WTC11 (cell line): ENCODE measurements around the gene POLR3F. TPM values are rescaled to one million over a fixed set of nuclear protein-coding genes. Genes with fewer than 3 reads are reported as not detected.
"Not testable (repeated sequence)": the region's sequence is repeated elsewhere in the genome, so short reads cannot be mapped to it uniquely, and the experiment has no call there.

Experiments used
- ATAC-seq: fragments of 200-7000 bp; cut with Tn5 transposase; 2 replicates; pipeline ENCODE4 v1.10.0; 2021; ENCODE audit warnings: mild to moderate bottlenecking, moderate library complexity
- CTCF ChIA-PET: fragments of 300-600 bp; sonication (Branson Sonifier 250); formaldehyde crosslinking; loops from one replicate; lab custom pipeline; 2021; ENCODE audit warnings: antibody characterized with exemption; lab: Charles Lee
- POLR2A ChIA-PET: fragments of 350-600 bp; sonication (Branson Sonifier 250); formaldehyde crosslinking; loops from one replicate; lab custom pipeline; 2021; ENCODE audit warnings: antibody characterized with exemption; lab: Charles Lee
- DNase-seq: peaks from one replicate; pipeline ENCODE4 v3.0.0; 2021; ENCODE audit warnings: low spot score
- H3K27ac Mint-ChIP-seq: 2 replicates; pipeline ENCODE4 v1.8.0; 2021; ENCODE audit warnings: mixed read lengths
- H3K27me3 Mint-ChIP-seq: 2 replicates; pipeline ENCODE4 v1.8.0; 2021; ENCODE audit warnings: low read depth, mild to moderate bottlenecking, moderate library complexity, mixed read lengths
- H3K36me3 Mint-ChIP-seq: 2 replicates; pipeline ENCODE4 v1.8.0; 2021; ENCODE audit warnings: mixed read lengths
- H3K4me1 Mint-ChIP-seq: 2 replicates; pipeline ENCODE4 v1.8.0; 2022; ENCODE audit warnings: mixed read lengths
- H3K4me3 Mint-ChIP-seq: 2 replicates; pipeline ENCODE4 v1.8.0; 2021; ENCODE audit warnings: mild to moderate bottlenecking, moderate library complexity, mixed read lengths
- H3K9me3 Mint-ChIP-seq: 2 replicates; pipeline ENCODE4 v1.8.0; 2021; ENCODE audit warnings: mixed read lengths
- ETV6 ChIP-seq: sonication (generic); formaldehyde crosslinking; IDR thresholded peaks from 2 replicates; pipeline ENCODE4 v1.8.1; 2022; ENCODE audit warnings: mild to moderate bottlenecking, missing genetic modification reagents
- FOXK1 ChIP-seq: sonication (generic); formaldehyde crosslinking; IDR thresholded peaks from 2 replicates; pipeline ENCODE4 v1.8.0; 2022; ENCODE audit warnings: mild to moderate bottlenecking, moderate library complexity, missing genetic modification reagents
- FOXP1 ChIP-seq: sonication (generic); formaldehyde crosslinking; IDR thresholded peaks from 2 replicates; pipeline ENCODE4 v1.8.0; 2022; ENCODE audit warnings: missing genetic modification reagents, mild to moderate bottlenecking, moderate library complexity, borderline replicate concordance
- GABPB1 ChIP-seq: sonication (generic); formaldehyde crosslinking; IDR thresholded peaks from 2 replicates; pipeline ENCODE4 v1.8.1; 2023; ENCODE audit warnings: mild to moderate bottlenecking, missing genetic modification reagents
- GRHL2 ChIP-seq: fragments of 250-450 bp; sonication (Bioruptor Pico); IDR thresholded peaks from 2 replicates; pipeline ENCODE4 v1.8.0; 2022; ENCODE audit warnings: mild to moderate bottlenecking, moderate library complexity; ENCODE audit not compliant: insufficient replicate concordance, severe bottlenecking
- JAZF1 ChIP-seq: fragments of 250-450 bp; sonication (Bioruptor Pico); IDR thresholded peaks from 2 replicates; pipeline ENCODE4 v1.9.0; 2021; ENCODE audit warnings: moderate library complexity, mild to moderate bottlenecking, inconsistent platforms
- JUN ChIP-seq: sonication (generic); formaldehyde crosslinking; IDR thresholded peaks from 2 replicates; pipeline ENCODE4 v1.8.0; 2023; ENCODE audit warnings: mild to moderate bottlenecking, missing genetic modification reagents
- NFYB ChIP-seq: sonication (generic); formaldehyde crosslinking; conservative IDR thresholded peaks from 2 replicates; pipeline ENCODE4 v1.8.0; 2022; ENCODE audit warnings: low read depth, missing genetic modification reagents
- NR2C2 ChIP-seq: sonication (generic); formaldehyde crosslinking; IDR thresholded peaks from 2 replicates; pipeline ENCODE4 v1.8.0; 2022; ENCODE audit warnings: mild to moderate bottlenecking, missing genetic modification reagents
- NR3C1 ChIP-seq: sonication (generic); formaldehyde crosslinking; conservative IDR thresholded peaks from 2 replicates; pipeline ENCODE4 v1.8.1; 2023; ENCODE audit warnings: low read depth, mild to moderate bottlenecking, missing genetic modification reagents
- SP1 ChIP-seq: sonication (generic); formaldehyde crosslinking; conservative IDR thresholded peaks from 2 replicates; pipeline ENCODE4 v1.8.1; 2022; ENCODE audit warnings: missing genetic modification reagents
- TEAD4 ChIP-seq: sonication (generic); formaldehyde crosslinking; IDR thresholded peaks from 2 replicates; pipeline ENCODE4 v1.8.0; 2022; ENCODE audit warnings: mild to moderate bottlenecking, missing genetic modification reagents
- TP53 ChIP-seq: sonication (generic); formaldehyde crosslinking; IDR thresholded peaks from 2 replicates; pipeline ENCODE4 v1.8.1; 2023; ENCODE audit warnings: mild to moderate bottlenecking, missing genetic modification reagents
- ZNF121 ChIP-seq: sonication (generic); formaldehyde crosslinking; IDR thresholded peaks from 2 replicates; pipeline ENCODE4 v1.8.0; 2023; ENCODE audit warnings: missing genetic modification reagents
- ZNF219 ChIP-seq: sonication (generic); formaldehyde crosslinking; IDR thresholded peaks from 2 replicates; pipeline ENCODE4 v1.8.0; 2023; ENCODE audit warnings: missing genetic modification reagents, mild to moderate bottlenecking, borderline replicate concordance
- ZNF232 ChIP-seq: sonication (generic); formaldehyde crosslinking; IDR thresholded peaks from 2 replicates; pipeline ENCODE4 v1.8.0; 2022; ENCODE audit warnings: mild to moderate bottlenecking, missing genetic modification reagents
- ZNF396 ChIP-seq: fragments of 250-450 bp; sonication (Bioruptor Pico); IDR thresholded peaks from 2 replicates; pipeline ENCODE4 v1.8.0; 2021; ENCODE audit warnings: mild to moderate bottlenecking, moderate library complexity, borderline replicate concordance
- ZNF416 ChIP-seq: fragments of 250-450 bp; sonication (Bioruptor Pico); IDR thresholded peaks from 2 replicates; pipeline ENCODE4 v1.9.0; 2021; ENCODE audit warnings: mild to moderate bottlenecking, inconsistent platforms
- total RNA-seq: library from RNA; stranded (reverse); gene quantifications from 3 replicates; pipeline ENCODE4 v1.2.3, GENCODE V29; 2021
- TF ChIP-seq, protein P1 (sequence below): sonication (generic); formaldehyde crosslinking; IDR thresholded peaks from 2 replicates; pipeline ENCODE4 v1.8.1; 2023; ENCODE audit warnings: mild to moderate bottlenecking, missing genetic modification reagents, moderate library complexity
- TF ChIP-seq, protein P2 (sequence below): fragments of 250-450 bp; sonication (Bioruptor Pico); IDR thresholded peaks from 2 replicates; pipeline ENCODE4 v2.1.2; 2022; ENCODE audit warnings: mild to moderate bottlenecking, moderate library complexity
- TF ChIP-seq, protein P3 (sequence below): fragments of 250-450 bp; sonication (Bioruptor Pico); conservative IDR thresholded peaks from 2 replicates; pipeline ENCODE4 v1.9.0; 2021; ENCODE audit warnings: mild to moderate bottlenecking
- TF ChIP-seq, protein P4 (sequence below): sonication (generic); formaldehyde crosslinking; IDR thresholded peaks from 2 replicates; pipeline ENCODE4 v1.8.0; 2023; ENCODE audit warnings: missing genetic modification reagents
- TF ChIP-seq, protein P5 (sequence below): sonication (generic); formaldehyde crosslinking; IDR thresholded peaks from 2 replicates; pipeline ENCODE4 v1.8.1; 2023; ENCODE audit warnings: mild to moderate bottlenecking, missing genetic modification reagents

The POLR3F gene
- total RNA-seq, 1 experiment from 2014 or later = 12.7 TPM

DNA sequence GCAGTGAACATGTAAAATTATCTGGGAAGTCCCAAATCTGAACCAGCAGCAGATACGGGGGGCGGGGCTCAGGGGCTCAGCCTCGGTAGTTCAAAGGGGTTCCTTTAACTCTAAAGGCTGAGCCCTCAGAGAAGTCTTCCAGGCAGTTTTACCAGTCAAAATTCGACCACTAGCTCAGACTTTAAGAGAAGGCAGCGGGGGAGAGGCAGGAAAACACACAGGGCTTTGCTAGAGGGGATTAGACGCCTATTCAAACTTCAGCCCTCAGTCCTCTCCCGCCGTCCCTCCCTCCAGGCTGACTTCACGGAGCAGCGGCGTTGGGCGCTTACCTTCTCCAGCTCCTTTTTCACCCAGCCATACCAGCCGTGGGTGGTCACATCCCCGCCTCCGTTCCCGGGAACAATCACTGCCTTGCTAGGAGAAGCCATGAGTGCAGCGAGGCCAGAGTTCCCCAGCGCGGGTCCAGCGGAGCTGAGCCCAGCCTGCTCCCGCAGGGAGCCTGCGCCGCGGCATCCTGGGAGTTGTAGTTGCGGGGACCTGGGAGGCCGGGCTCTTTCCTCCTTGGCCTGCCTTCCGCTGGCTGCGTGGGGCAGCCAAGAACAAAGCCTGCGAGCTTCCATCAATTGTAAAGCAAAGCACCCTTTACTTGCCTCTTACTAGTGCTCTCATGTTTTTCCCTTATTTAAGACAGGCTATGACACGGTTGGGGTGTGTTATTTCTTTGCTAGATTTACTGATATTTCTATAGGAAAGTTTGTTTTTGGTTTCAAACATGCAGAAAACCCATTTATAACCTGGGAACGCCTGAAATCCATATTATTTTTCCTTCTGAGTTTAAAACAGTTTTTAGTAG is 29.8 kb downstream of the POLR3F start, which contains the start of gene RBBP9 (continued):
- peak; percentile 76; the same call in 1 of the 2 replicates for TF ChIP-seq ETV6 (CRISPR knock-in tag)
- TF ChIP-seq FOXK1 = peak; percentile 39; the same call in 1 of the 2 replicates
- TF ChIP-seq ZNF396 (CRISPR knock-in tag) = no peak
- TF ChIP-seq GABPB1 (CRISPR knock-in tag) = peak; percentile 81

DNA sequence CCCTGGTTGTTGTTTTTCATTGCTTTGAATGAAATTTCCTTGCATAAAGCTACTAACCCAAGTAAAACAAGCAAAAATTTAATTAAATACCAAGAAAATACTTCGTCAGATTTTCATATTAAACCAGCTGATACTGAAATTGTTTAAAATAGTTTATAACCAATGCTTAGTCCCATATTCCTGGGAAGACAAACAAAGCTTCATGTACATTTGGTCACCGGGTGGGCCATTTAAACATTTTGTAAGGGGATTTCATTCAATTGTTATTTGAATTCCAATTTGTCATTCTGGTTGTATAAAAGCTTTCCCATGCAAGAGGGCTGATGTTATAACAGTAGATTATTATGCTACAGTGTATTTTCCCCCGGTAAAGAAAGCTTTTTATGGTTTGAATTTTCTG is 30.4 kb downstream of the POLR3F start:
- Mint-ChIP-seq H3K27ac (no peak overlapping the region), H3K9me3 (no peaks in the 10 kb centered on the region), H3K4me3 (peak overlapping the region; percentile 98), H3K4me1 (peaks cover 12% of the 10 kb centered on the region), H3K27me3 (peaks cover 4% of the 10 kb centered on the region; the same call in 1 of the 2 replicates), H3K36me3 (peaks cover 9% of the 10 kb centered on the region)
- DNase-seq (no peak), ATAC-seq (no peak)
- ChIA-PET POLR2A (interaction anchor here (1.6 to 3.3 kb wide), 2 partner anchors 10 to 30 kb away, joined by 6 to 43 read pairs; partner anchors contain the start of genes DZANK1, POLR3F and SEC23B), CTCF (interaction anchor here (1.4 to 1.5 kb wide), 2 partner anchors 10 to 61 kb away, joined by 5 to 6 read pairs; no protein-coding TSS in a partner anchor)
- TF ChIP-seq SP1 (CRISPR knock-in tag) (no peak), GRHL2 (CRISPR knock-in tag) (no peak), FOXK1 (no peak), NR3C1 (CRISPR knock-in tag) (no peak), ZNF121 (CRISPR knock-in tag) (no peak), JAZF1 (CRISPR knock-in tag) (no peak)
- TF ChIP-seq, protein P1, sequence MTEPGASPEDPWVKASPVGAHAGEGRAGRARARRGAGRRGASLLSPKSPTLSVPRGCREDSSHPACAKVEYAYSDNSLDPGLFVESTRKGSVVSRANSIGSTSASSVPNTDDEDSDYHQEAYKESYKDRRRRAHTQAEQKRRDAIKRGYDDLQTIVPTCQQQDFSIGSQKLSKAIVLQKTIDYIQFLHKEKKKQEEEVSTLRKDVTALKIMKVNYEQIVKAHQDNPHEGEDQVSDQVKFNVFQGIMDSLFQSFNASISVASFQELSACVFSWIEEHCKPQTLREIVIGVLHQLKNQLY (CRISPR knock-in tag) = no peak
- TF ChIP-seq, protein P2, sequence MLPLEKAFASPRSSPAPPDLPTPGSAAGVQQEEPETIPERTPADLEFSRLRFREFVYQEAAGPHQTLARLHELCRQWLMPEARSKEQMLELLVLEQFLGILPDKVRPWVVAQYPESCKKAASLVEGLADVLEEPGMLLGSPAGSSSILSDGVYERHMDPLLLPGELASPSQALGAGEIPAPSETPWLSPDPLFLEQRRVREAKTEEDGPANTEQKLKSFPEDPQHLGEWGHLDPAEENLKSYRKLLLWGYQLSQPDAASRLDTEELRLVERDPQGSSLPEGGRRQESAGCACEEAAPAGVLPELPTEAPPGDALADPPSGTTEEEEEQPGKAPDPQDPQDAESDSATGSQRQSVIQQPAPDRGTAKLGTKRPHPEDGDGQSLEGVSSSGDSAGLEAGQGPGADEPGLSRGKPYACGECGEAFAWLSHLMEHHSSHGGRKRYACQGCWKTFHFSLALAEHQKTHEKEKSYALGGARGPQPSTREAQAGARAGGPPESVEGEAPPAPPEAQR (CRISPR knock-in tag) = no peak

DNA sequence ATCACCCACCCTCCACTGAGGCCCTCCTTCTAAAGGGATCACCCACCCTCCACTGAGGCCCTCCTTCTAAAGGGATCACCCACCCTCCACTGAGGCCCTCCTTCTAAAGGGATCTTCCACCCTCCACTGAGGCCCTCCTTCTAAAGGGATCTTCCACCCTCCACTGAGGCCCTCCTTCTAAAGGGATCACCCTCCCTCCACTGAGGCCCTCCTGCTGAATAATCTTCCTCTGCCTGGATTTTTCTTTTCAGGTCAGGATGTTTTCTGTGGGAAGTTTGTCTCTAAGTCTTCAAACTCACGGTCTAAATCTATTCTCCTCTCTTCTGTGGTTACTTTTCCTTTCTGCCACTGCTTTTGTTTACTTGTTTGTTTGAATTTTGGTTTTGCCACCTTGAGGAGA is 34.5 kb downstream of the POLR3F start:
- H3K4me3 Mint-ChIP-seq, DNase-seq, POLR2A ChIA-PET, CTCF ChIA-PET, H3K9me3 Mint-ChIP-seq, H3K4me1 Mint-ChIP-seq, ATAC-seq, H3K27ac Mint-ChIP-seq, H3K36me3 Mint-ChIP-seq: not testable (repeated sequence)
- peaks cover 17% of the 10 kb centered on the region for H3K27me3 Mint-ChIP-seq

DNA sequence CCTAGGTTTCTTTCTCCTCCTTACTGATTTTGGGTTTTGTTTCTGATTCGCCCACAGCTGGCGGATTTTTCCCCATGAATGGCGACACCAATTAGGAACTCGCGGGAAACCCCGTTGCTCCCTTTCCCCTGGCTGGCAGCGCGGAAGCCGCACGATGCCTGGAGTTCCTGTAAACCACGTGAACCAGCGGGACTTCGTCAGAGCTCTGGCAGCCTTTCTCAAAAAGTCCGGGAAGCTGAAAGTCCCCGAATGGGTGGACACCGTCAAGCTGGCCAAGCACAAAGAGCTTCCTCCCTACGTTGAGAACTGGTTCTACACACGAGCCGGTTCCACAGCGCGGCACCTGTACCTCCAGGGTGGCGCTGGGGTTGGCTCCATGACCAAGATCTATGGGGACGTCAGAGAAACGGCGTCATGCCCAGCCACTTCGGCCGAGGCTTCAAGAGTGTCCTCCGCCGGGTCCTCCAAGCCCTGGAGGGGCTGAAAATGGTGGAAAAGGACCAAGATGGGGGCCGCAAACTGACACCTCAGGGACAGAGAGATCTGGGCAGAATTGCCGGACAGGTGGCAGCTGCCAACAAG is 37.4 kb downstream of the POLR3F start:
- DNase-seq (peak; percentile 12), ATAC-seq (no peak)
- ChIA-PET CTCF (no interaction called here), POLR2A (no interaction called here)
- no peaks in the 10 kb centered on the region for H3K36me3 Mint-ChIP-seq
- peaks cover 17% of the 10 kb centered on the region for H3K27me3 Mint-ChIP-seq
- peaks cover 19% of the 10 kb centered on the region for H3K4me1 Mint-ChIP-seq
- no peak overlapping the region for H3K4me3 Mint-ChIP-seq
- H3K27ac Mint-ChIP-seq = peak overlapping the region; percentile 57; the same call in 1 of the 2 replicates
- no peaks in the 10 kb centered on the region for H3K9me3 Mint-ChIP-seq
- no peak for TF ChIP-seq NFYB (CRISPR knock-in tag)
- no peak for TF ChIP-seq JUN
- TF ChIP-seq, protein P3, sequence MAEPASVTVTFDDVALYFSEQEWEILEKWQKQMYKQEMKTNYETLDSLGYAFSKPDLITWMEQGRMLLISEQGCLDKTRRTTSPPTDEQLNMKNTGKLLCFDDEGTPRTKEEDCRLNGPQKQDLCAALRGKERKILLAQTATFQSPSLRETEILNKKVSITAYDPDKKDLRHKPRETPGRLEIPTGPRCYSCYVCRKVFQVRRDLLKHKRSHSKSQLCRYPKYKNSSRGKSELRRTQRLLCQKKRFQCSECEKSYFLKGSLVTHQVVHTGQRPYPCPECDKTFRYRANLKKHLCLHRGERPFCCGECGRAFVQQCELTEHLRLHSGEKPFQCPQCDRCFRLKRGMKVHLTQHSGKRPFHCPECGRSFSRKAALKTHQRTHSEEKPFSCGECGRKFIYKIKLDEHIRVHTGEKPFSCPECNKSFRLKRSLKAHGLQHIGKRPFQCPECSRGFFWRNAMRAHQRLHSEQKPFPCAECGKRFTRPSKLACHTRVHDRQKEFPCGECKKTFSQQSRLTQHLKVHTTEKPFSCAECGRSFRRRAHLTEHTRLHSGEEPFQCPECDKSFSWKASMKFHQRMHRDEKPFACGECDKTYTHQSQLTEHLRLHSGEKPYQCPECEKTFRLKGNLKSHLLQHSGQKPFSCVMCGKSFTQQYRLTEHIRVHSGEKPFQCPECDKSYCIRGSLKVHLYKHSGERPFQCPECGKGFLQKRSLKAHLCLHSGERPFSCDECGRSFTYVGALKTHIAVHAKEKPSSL (CRISPR knock-in tag) = no peak
- no peak for TF ChIP-seq ZNF219
- no peak for TF ChIP-seq NR2C2 (CRISPR knock-in tag)
- TF ChIP-seq, protein P4, sequence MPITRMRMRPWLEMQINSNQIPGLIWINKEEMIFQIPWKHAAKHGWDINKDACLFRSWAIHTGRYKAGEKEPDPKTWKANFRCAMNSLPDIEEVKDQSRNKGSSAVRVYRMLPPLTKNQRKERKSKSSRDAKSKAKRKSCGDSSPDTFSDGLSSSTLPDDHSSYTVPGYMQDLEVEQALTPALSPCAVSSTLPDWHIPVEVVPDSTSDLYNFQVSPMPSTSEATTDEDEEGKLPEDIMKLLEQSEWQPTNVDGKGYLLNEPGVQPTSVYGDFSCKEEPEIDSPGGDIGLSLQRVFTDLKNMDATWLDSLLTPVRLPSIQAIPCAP (CRISPR knock-in tag) = no peak
- no peak for TF ChIP-seq ZNF416
- TF ChIP-seq ZNF232 (CRISPR knock-in tag) = no peak
- no peak for TF ChIP-seq TEAD4 (CRISPR knock-in tag)
- TF ChIP-seq FOXK1 = no peak
- TF ChIP-seq, protein P5, sequence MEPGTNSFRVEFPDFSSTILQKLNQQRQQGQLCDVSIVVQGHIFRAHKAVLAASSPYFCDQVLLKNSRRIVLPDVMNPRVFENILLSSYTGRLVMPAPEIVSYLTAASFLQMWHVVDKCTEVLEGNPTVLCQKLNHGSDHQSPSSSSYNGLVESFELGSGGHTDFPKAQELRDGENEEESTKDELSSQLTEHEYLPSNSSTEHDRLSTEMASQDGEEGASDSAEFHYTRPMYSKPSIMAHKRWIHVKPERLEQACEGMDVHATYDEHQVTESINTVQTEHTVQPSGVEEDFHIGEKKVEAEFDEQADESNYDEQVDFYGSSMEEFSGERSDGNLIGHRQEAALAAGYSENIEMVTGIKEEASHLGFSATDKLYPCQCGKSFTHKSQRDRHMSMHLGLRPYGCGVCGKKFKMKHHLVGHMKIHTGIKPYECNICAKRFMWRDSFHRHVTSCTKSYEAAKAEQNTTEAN = no peak
- no peak for TF ChIP-seq TP53
- TF ChIP-seq GABPB1 (CRISPR knock-in tag) = no peak
- no peak for TF ChIP-seq FOXP1 (CRISPR knock-in tag)
